ENCODE data around the gene PITPNM2.

PITPNM2 gene

GRCh38 chr12:123149088-123149487, 1.8 kb downstream of the PITPNM2 start:
- peaks cover 4% of the 10 kb centered on the region for H3K27me3 ChIP-seq (ENCODE audit: insufficient read depth, poor library complexity, severe bottlenecking)
- no peak overlapping the region for H3K27ac ChIP-seq (replicated peaks)
- no peak overlapping the region for H3K4me3 ChIP-seq (replicated peaks; ENCODE audit: insufficient read depth, low read length)
- TF ChIP-seq SPI1 (IDR thresholded peaks at IDR 0.05; ENCODE audit: borderline replicate concordance, low read depth) (no peak), REST (IDR thresholded peaks at IDR 0.05; ENCODE audit: insufficient replicate concordance, low read depth) (no peak), POLR2AphosphoS5 (IDR thresholded peaks at IDR 0.05; ENCODE audit: low read depth) (no peak), CTCF (IDR thresholded peaks at IDR 0.05; ENCODE audit: insufficient read depth, low read length) (no peak), GABPA (IDR thresholded peaks at IDR 0.05; ENCODE audit: low read depth) (no peak)
- no peak for DNase-seq (ENCODE audit: low read depth in 1 of 2, low spot score in 1 of 2)

- peaks cover 4% of the 10 kb centered on the region for H3K27me3 ChIP-seq (ENCODE audit: insufficient read depth, poor library complexity, severe bottlenecking)
- H3K27ac ChIP-seq (replicated peaks) = no peak overlapping the region
- TF ChIP-seq POLR2AphosphoS5 (IDR thresholded peaks at IDR 0.05; ENCODE audit: low read depth) (no peak), REST (IDR thresholded peaks at IDR 0.05; ENCODE audit: insufficient replicate concordance, low read depth) (no peak), SPI1 (IDR thresholded peaks at IDR 0.05; ENCODE audit: borderline replicate concordance, low read depth) (no peak), GABPA (IDR thresholded peaks at IDR 0.05; ENCODE audit: low read depth) (no peak), CTCF (IDR thresholded peaks at IDR 0.05; ENCODE audit: insufficient read depth, low read length) (no peak)
- H3K4me3 ChIP-seq (replicated peaks; ENCODE audit: insufficient read depth, low read length) = no peak overlapping the region
- DNase-seq (ENCODE audit: low read depth in 1 of 2, low spot score in 1 of 2) = no peak
These were observed 2.2 kb downstream of the PITPNM2 start for GRCh38 chr12:123148655-123149054.

GRCh38 chr12:123148223-123148622, 2.7 kb downstream of the PITPNM2 start:
- DNase-seq (ENCODE audit: low read depth in 1 of 2, low spot score in 1 of 2) = no peak
- TF ChIP-seq CTCF (IDR thresholded peaks at IDR 0.05; ENCODE audit: insufficient read depth, low read length) = no peak
- peaks cover 4% of the 10 kb centered on the region for H3K27me3 ChIP-seq (ENCODE audit: insufficient read depth, poor library complexity, severe bottlenecking)
- no peak overlapping the region for H3K4me3 ChIP-seq (replicated peaks; ENCODE audit: insufficient read depth, low read length)
- no peak overlapping the region for H3K27ac ChIP-seq (replicated peaks)

- H3K27me3 ChIP-seq (ENCODE audit: insufficient read depth, poor library complexity, severe bottlenecking) = peaks cover 3% of the 10 kb centered on the region
- no peak overlapping the region for H3K27ac ChIP-seq (replicated peaks)
- no peak for DNase-seq (ENCODE audit: low read depth in 1 of 2, low spot score in 1 of 2)
- no peak overlapping the region for H3K4me3 ChIP-seq (replicated peaks; ENCODE audit: insufficient read depth, low read length)
- no peak for TF ChIP-seq REST (IDR thresholded peaks at IDR 0.05; ENCODE audit: insufficient replicate concordance, low read depth)
- no peak for TF ChIP-seq GABPA (IDR thresholded peaks at IDR 0.05; ENCODE audit: low read depth)
- no peak for TF ChIP-seq SPI1 (IDR thresholded peaks at IDR 0.05; ENCODE audit: borderline replicate concordance, low read depth)
- no peak for TF ChIP-seq POLR2AphosphoS5 (IDR thresholded peaks at IDR 0.05; ENCODE audit: low read depth)
- no peak for TF ChIP-seq CTCF (IDR thresholded peaks at IDR 0.05; ENCODE audit: insufficient read depth, low read length)
These were observed 5.7 kb downstream of the PITPNM2 start for GRCh38 chr12:123145211-123145610.
